ENCODE results near the gene PLXNA4.

DNA sequence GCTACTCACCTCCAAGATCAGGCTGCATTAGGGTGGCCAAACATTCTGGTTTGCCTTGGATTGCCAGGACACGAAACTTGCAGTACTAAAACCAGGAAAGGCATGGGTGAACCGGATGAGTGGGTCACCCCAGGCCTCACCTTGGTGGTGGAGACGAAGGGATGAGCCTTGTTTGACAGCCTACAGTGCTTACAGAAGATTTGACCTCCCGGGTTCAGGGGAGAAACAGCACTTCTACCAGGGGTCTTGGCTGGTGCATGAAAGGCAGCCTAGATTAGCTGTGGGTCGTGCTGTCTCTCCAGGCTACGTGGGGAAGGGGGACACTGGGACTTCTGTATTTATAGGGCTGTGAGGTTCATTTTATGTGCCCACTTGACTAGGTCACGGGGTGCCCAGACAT lies 469.8 kb downstream of the PLXNA4 start:
- TF ChIP-seq, protein P1, sequence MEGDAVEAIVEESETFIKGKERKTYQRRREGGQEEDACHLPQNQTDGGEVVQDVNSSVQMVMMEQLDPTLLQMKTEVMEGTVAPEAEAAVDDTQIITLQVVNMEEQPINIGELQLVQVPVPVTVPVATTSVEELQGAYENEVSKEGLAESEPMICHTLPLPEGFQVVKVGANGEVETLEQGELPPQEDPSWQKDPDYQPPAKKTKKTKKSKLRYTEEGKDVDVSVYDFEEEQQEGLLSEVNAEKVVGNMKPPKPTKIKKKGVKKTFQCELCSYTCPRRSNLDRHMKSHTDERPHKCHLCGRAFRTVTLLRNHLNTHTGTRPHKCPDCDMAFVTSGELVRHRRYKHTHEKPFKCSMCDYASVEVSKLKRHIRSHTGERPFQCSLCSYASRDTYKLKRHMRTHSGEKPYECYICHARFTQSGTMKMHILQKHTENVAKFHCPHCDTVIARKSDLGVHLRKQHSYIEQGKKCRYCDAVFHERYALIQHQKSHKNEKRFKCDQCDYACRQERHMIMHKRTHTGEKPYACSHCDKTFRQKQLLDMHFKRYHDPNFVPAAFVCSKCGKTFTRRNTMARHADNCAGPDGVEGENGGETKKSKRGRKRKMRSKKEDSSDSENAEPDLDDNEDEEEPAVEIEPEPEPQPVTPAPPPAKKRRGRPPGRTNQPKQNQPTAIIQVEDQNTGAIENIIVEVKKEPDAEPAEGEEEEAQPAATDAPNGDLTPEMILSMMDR (IDR thresholded peaks at IDR 0.05), result no peak
- no peak for TF ChIP-seq POLR2A (IDR thresholded peaks at IDR 0.05)

Measured in stomach (tissue), 4 donors.